H1 (cell line): Measurements from ENCODE around the gene ANXA6. TPM values are rescaled to one million over a fixed set of nuclear protein-coding genes. Genes with fewer than 3 reads are reported as not detected.

Source experiments
- CTCF ChIA-PET: fragments of 300-600 bp; sonication (Branson Sonifier 250); formaldehyde crosslinking; loops from one replicate; lab custom pipeline; 2021; ENCODE audit not compliant: partially characterized antibody; lab: Charles Lee
- POLR2A ChIA-PET: fragments of 300-600 bp; sonication (Branson Sonifier 250); formaldehyde crosslinking; loops from one replicate; lab custom pipeline; 2021; ENCODE audit warnings: inconsistent platforms; ENCODE audit not compliant: partially characterized antibody; lab: Charles Lee
- DNase-seq, 2 experiments: peaks; one replicate each; pipeline versions ENCODE4 v3.0.0 to v3.0.0-alpha.2; 2010 to 2022; ENCODE audit warnings: low spot score in 2 of 2, low read depth in 1 of 2, mixed read lengths in 1 of 2
- FAIRE-seq: peaks from 2 replicates; lab custom pipeline; 2011; peaks lifted over from hg19 to GRCh38; lab: Jason Lieb, UNC
- H2AFZ ChIP-seq: 2 replicates; pipeline ENCODE4 v1.8.1; 2012; ENCODE audit warnings: low read length, inconsistent platforms
- H2AK5ac ChIP-seq: 2 replicates; pipeline ENCODE4 v1.6.1; 2013; ENCODE audit warnings: low read depth, low read length
- H2BK120ac ChIP-seq: replicated peaks from 2 replicates; pipeline ENCODE3; 2013; ENCODE audit warnings: low read depth, low read length, inconsistent platforms
- H2BK12ac ChIP-seq: 2 replicates; pipeline ENCODE4 v1.6.1; 2013; ENCODE audit warnings: low read depth, low read length
- H2BK15ac ChIP-seq: 2 replicates; pipeline ENCODE4 v1.6.1; 2013; ENCODE audit warnings: low read length
- H2BK20ac ChIP-seq: 2 replicates; pipeline ENCODE4 v1.6.1; 2013; ENCODE audit warnings: low read length
- H2BK5ac ChIP-seq: 2 replicates; pipeline ENCODE4 v1.6.1; 2013; ENCODE audit warnings: low read depth, low read length
- H3K14ac ChIP-seq: 2 replicates; pipeline ENCODE4 v1.6.1; 2013; ENCODE audit warnings: inconsistent platforms; ENCODE audit not compliant: insufficient read length
- H3K18ac ChIP-seq: 2 replicates; pipeline ENCODE4 v1.6.1; 2013; ENCODE audit warnings: low read length; ENCODE audit errors: extremely low read depth
- H3K23ac ChIP-seq: 2 replicates; pipeline ENCODE4 v1.6.1; 2013; ENCODE audit warnings: inconsistent platforms; ENCODE audit not compliant: insufficient read length
- H3K23me2 ChIP-seq: 2 replicates; pipeline ENCODE4 v1.6.1; 2013; ENCODE audit warnings: low read depth, low read length
- H3K27ac ChIP-seq: 2 replicates; pipeline ENCODE4 v1.6.1; 2011; ENCODE audit warnings: low read depth, low read length, inconsistent platforms
- H3K27me3 ChIP-seq, 4 experiments: replicated peaks in 1 of 4; 1 replicate in 1 of 4; 2 replicates in 3 of 4; pipeline versions ENCODE4 v1.6.1 to v1.8.1; 2011 to 2013; ENCODE audit warnings: low read length in 3 of 4, mild to moderate bottlenecking in 3 of 4, inconsistent platforms in 2 of 4, mixed read lengths in 2 of 4, moderate library complexity in 1 of 4; ENCODE audit not compliant: control insufficient read depth in 3 of 4, insufficient read depth in 3 of 4; ENCODE audit errors: extremely low read depth in 1 of 4
- H3K36me3 ChIP-seq, 4 experiments: 2 replicates each; pipeline versions ENCODE4 v1.6.1 to v1.8.1; 2011 to 2013; ENCODE audit warnings: mild to moderate bottlenecking in 4 of 4, low read length in 3 of 4, moderate library complexity in 2 of 4, control low read depth in 1 of 4, inconsistent platforms in 1 of 4; ENCODE audit not compliant: insufficient read depth in 4 of 4, control insufficient read depth in 2 of 4
- H3K4ac ChIP-seq: replicated peaks from 2 replicates; pipeline ENCODE3; 2013; ENCODE audit warnings: low read length, low read depth, mixed read lengths, inconsistent platforms; ENCODE audit not compliant: insufficient read length
- H3K4me1 ChIP-seq, 4 experiments: replicated peaks in 1 of 4; 1 replicate in 1 of 4; 2 replicates in 3 of 4; pipeline versions ENCODE4 v1.6.1 to v1.8.1; 2011 to 2013; ENCODE audit warnings: low read length in 3 of 4, inconsistent platforms in 2 of 4, mixed read lengths in 1 of 4; ENCODE audit not compliant: insufficient read depth in 4 of 4, control insufficient read depth in 3 of 4
- H3K4me2 ChIP-seq, 2 experiments: 2 replicates each; pipeline versions ENCODE4 v1.6.1 to v1.8.1; 2011 to 2013; ENCODE audit warnings: low read depth in 2 of 2, low read length in 2 of 2, control low read depth in 1 of 2, inconsistent platforms in 1 of 2, mild to moderate bottlenecking in 1 of 2; ENCODE audit not compliant: insufficient read depth in 1 of 2
- H3K4me3 ChIP-seq, 4 experiments: fragments of 200-600, 300-600 bp in 1 of 4; sonication (generic), shearing (Covaris generic), sonication (Bioruptor Twin) in 1 of 4; 2 replicates each; pipeline versions ENCODE4 v1.5.1 to v1.8.1; 2011 to 2016; ENCODE audit warnings: low read length in 4 of 4, low read depth in 3 of 4, control low read depth in 2 of 4, inconsistent platforms in 2 of 4, mild to moderate bottlenecking in 2 of 4, mixed read lengths in 1 of 4, moderate library complexity in 1 of 4; ENCODE audit not compliant: insufficient read depth in 2 of 4; ENCODE audit errors: extremely low read depth in 1 of 4
- H3K56ac ChIP-seq: replicated peaks from 2 replicates; pipeline ENCODE3; 2013; ENCODE audit warnings: low read depth, mild to moderate bottlenecking, mixed read lengths, low read length, inconsistent platforms; ENCODE audit not compliant: insufficient read length
- H3K79me1 ChIP-seq: 2 replicates; pipeline ENCODE4 v1.6.1; 2013; ENCODE audit warnings: low read depth, low read length, control low read depth
- H3K79me2 ChIP-seq, 2 experiments: 2 replicates each; pipeline versions ENCODE4 v1.6.1 to v1.8.1; 2012 to 2013; ENCODE audit warnings: low read length in 2 of 2, mild to moderate bottlenecking in 2 of 2, inconsistent platforms in 1 of 2; ENCODE audit not compliant: insufficient read depth in 2 of 2, control insufficient read depth in 1 of 2
- H3K9ac ChIP-seq, 4 experiments: replicated peaks in 1 of 4; 1 replicate in 1 of 4; 2 replicates in 3 of 4; pipeline versions ENCODE4 v1.6.1 to v1.8.1; 2011 to 2013; ENCODE audit warnings: low read depth in 3 of 4, low read length in 3 of 4, control low read depth in 2 of 4, mild to moderate bottlenecking in 2 of 4, moderate library complexity in 2 of 4, inconsistent platforms in 1 of 4; ENCODE audit errors: extremely low read depth in 1 of 4
- H3K9me3 ChIP-seq, 2 experiments: 2 replicates each; pipeline versions ENCODE4 v1.6.1 to v1.8.1; 2012 to 2013; ENCODE audit warnings: mild to moderate bottlenecking in 2 of 2, moderate library complexity in 2 of 2, control low read depth in 1 of 2, inconsistent platforms in 1 of 2, low read depth in 1 of 2, low read length in 1 of 2, mixed read lengths in 1 of 2; ENCODE audit not compliant: insufficient read depth in 2 of 2
- H4K20me1 ChIP-seq, 2 experiments: replicated peaks in 1 of 2; 2 replicates each; pipeline versions ENCODE3 to v1.8.1; 2011 to 2013; ENCODE audit warnings: inconsistent platforms in 2 of 2, low read length in 2 of 2, mild to moderate bottlenecking in 1 of 2; ENCODE audit not compliant: insufficient read depth in 2 of 2, control insufficient read depth in 1 of 2
- H4K5ac ChIP-seq: 2 replicates; pipeline ENCODE4 v1.6.1; 2013; ENCODE audit warnings: low read length, low read depth, mixed read lengths, inconsistent platforms; ENCODE audit not compliant: insufficient read length
- H4K8ac ChIP-seq: 2 replicates; pipeline ENCODE4 v1.8.0; 2013; ENCODE audit warnings: mild to moderate bottlenecking, moderate library complexity, low read length, inconsistent platforms; ENCODE audit not compliant: insufficient read depth; ENCODE audit errors: extremely low read depth
- H4K91ac ChIP-seq: replicated peaks from 2 replicates; pipeline ENCODE3; 2013; ENCODE audit warnings: low read length, mixed read lengths, inconsistent platforms; ENCODE audit not compliant: insufficient read length
- GTF2F1 ChIP-seq: IDR thresholded peaks from 2 replicates; pipeline ENCODE4 v1.6.1; 2012; ENCODE audit warnings: low read depth, low read length, improper control_type of control experiment, borderline replicate concordance
- RAD21 ChIP-seq, 2 experiments: IDR thresholded peaks in 1 of 2; conservative IDR thresholded peaks in 1 of 2; 2 replicates each; pipeline ENCODE4 v1.6.1; 2011; ENCODE audit warnings: low read depth in 2 of 2, low read length in 2 of 2, improper control_type of control experiment in 1 of 2, inconsistent platforms in 1 of 2, mild to moderate bottlenecking in 1 of 2, moderate library complexity in 1 of 2
- SUZ12 ChIP-seq: fragments of 200-600 bp; sonication (generic); IDR thresholded peaks from 2 replicates; pipeline ENCODE4 v1.6.1; 2012; ENCODE audit warnings: mild to moderate bottlenecking, inconsistent platforms, low read length, moderate library complexity, mixed read lengths
- TBP ChIP-seq: IDR thresholded peaks from 2 replicates; pipeline ENCODE4 v1.6.1; 2011; ENCODE audit warnings: low read depth, low read length, improper control_type of control experiment
- WGBS, 2 experiments: shearing (Covaris generic) in 1 of 2; methylation state at CpG; one replicate each; pipeline versions ENCODE4 v1.1.6 to v1.1.7; 2013 to 2015; ENCODE audit warnings: low lambda C conversion rate in 2 of 2, mixed read lengths in 2 of 2, inconsistent platforms in 1 of 2, low coverage in 1 of 2, missing lambda C conversion rate in 1 of 2; ENCODE audit not compliant: insufficient replicate concordance in 2 of 2, insufficient coverage in 1 of 2, insufficient read length in 1 of 2; ENCODE audit errors: extremely low coverage in 1 of 2, missing lambda C conversion rate in 1 of 2; 5-methylcytosine and 5-hydroxymethylcytosine counted together
- polyA plus RNA-seq, 7 experiments: library from polyadenylated mRNA; depleted of rRNA in 3 of 7; stranded (reverse) in 5 of 7; unstranded in 2 of 7; fragments of >200 nt in 5 of 7; fragments of 200-250 nt in 2 of 7; gene quantifications; 1 replicate in 5 of 7; 2 replicates in 1 of 7; 4 replicates in 1 of 7; pipeline versions ENCODE4 v1.2.1 to v1.2.3, GENCODE V29; 2011 to 2013; ENCODE audit warnings: missing spikeins in 2 of 7, mixed read lengths in 2 of 7
- total RNA-seq: library from RNA; stranded (reverse); fragmentation: NEBNext Ultra II Directional; extraction: Animal tissue kit (Norgen Biotek cat#: 25700); gene quantifications from 2 replicates; pipeline ENCODE4 v1.2.1, GENCODE V29; 2021
- TF ChIP-seq, protein P1 (sequence below), 3 experiments: IDR thresholded peaks; 1 replicate in 2 of 3; 2 replicates in 1 of 3; pipeline versions ENCODE4 v1.5.1 to v1.6.1; 2011; ENCODE audit warnings: low read length in 3 of 3, mild to moderate bottlenecking in 3 of 3, inconsistent platforms in 2 of 3, low read depth in 1 of 3, moderate library complexity in 1 of 3; ENCODE audit not compliant: insufficient read depth in 1 of 3; ENCODE audit errors: control extremely low read depth in 1 of 3

The ANXA6 gene
- total and polyA plus RNA-seq, 2 of the 8 experiments (the other 6 are each of a cell fraction or from before 2014, with no cell fraction given), result 61.3 to 78.6 TPM

DNA sequence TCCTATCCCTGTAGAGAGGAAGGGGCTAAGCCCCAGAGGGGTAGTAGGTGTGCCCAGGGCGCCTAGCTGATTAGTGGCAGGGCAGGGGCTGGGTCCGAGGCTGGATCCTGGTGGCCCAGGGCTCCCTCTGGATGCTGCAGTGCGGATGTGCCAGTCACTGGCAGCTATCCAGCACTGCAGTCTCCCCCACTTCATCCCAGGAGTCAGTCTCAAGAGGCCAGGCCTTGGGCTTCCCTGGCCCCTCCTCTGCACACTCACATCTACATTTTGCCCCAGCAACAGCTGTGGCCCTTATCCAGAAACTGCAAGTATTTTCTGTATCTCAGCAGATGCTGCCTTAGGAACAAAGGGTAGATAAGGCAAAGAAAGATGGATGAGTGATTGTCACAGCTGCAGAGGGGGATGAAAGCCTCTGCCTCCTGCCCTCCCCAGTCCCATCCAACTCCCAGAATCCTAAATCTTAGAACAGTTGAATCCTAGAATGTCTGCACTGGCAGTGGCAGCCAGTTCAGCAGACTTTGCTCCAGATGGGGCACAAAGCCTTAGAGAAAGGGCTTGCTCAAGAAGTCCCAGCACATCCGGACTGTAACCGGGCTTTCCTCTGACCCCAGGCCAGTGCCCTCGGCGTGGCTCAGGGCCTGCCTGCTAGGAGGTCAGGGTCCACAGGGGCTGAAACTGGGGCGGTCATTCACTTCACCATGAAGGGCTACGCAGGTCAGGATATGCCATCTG is 1.6 kb downstream of the ANXA6 start:
- ChIA-PET CTCF (interaction anchor here (0.7 to 20.0 kb wide), 4 partner anchors 7 to 103 kb away, joined by 3 to 810 read pairs (median 28); no protein-coding TSS in a partner anchor), POLR2A (interaction anchor here (0.8 to 1.8 kb wide), 5 partner anchors 15 to 97 kb away, joined by 3 to 5 read pairs (median 3); partner anchors contain the start of gene GM2A)
- H2AK5ac ChIP-seq, result no peak overlapping the region
- H2BK12ac ChIP-seq, result no peak overlapping the region
- peak overlapping the region; percentile 22; the same call in 1 of the 2 replicates for H3K18ac ChIP-seq
- H3K27me3 ChIP-seq, result peaks cover 0 to 2% (median 1%) of the 10 kb centered on the region in 4 experiments; a peak in 2 of 7 replicates
- H4K5ac ChIP-seq, result no peak overlapping the region
- no peak overlapping the region for H2BK5ac ChIP-seq
- H3K4me1 ChIP-seq, result peaks cover 0 to 16% (median 11%) of the 10 kb centered on the region in 4 experiments; a peak in 5 of 7 replicates
- H4K91ac ChIP-seq, result no peak overlapping the region
- no peaks in the 10 kb centered on the region; the same call in 1 of the 2 replicates for H3K79me1 ChIP-seq
- peak overlapping the region; percentile 29; the same call in 1 of the 2 replicates for H4K8ac ChIP-seq
- no peak for TF ChIP-seq TBP
- peak in 1 of 2 experiments; percentile 16; a peak in 2 of 4 replicates for TF ChIP-seq RAD21 (IDR thresholded peaks at IDR 0.05 in 1 of 2, conservative IDR thresholded peaks at IDR 0.05 in 1 of 2; ENCODE audit: low read depth in 2 of 2, low read length in 2 of 2)
- TF ChIP-seq SUZ12, result no peak
- TF ChIP-seq, protein P1, sequence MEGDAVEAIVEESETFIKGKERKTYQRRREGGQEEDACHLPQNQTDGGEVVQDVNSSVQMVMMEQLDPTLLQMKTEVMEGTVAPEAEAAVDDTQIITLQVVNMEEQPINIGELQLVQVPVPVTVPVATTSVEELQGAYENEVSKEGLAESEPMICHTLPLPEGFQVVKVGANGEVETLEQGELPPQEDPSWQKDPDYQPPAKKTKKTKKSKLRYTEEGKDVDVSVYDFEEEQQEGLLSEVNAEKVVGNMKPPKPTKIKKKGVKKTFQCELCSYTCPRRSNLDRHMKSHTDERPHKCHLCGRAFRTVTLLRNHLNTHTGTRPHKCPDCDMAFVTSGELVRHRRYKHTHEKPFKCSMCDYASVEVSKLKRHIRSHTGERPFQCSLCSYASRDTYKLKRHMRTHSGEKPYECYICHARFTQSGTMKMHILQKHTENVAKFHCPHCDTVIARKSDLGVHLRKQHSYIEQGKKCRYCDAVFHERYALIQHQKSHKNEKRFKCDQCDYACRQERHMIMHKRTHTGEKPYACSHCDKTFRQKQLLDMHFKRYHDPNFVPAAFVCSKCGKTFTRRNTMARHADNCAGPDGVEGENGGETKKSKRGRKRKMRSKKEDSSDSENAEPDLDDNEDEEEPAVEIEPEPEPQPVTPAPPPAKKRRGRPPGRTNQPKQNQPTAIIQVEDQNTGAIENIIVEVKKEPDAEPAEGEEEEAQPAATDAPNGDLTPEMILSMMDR (IDR thresholded peaks at IDR 0.05; ENCODE audit: control extremely low read depth in 1 of 3, insufficient read depth in 1 of 3, low read depth in 1 of 3, low read length in 3 of 3), result peak in 1 of 3 experiments; percentile 15; a peak in 1 of 4 replicates
- TF ChIP-seq GTF2F1, result no peak
- H3K23ac ChIP-seq, result no peak overlapping the region
- H3K9me3 ChIP-seq, result no peaks in the 10 kb centered on the region
- peak overlapping the region; percentile 76 to 80; a peak in 2 of 4 replicates for H3K4me2 ChIP-seq
- DNase-seq, result no peak
- H3K4me3 ChIP-seq, result 0 out of 8 replicates have a peak overlapping the region, but pooled peaks of 1 of the 4 experiments have one; percentile 81
- H2BK15ac ChIP-seq, result peak overlapping the region; percentile 77; the same call in 1 of the 2 replicates
- peaks cover 0 to 10% of the 10 kb centered on the region in 2 experiments; a peak in 2 of 4 replicates for H3K79me2 ChIP-seq
- no peaks in the 10 kb centered on the region for H3K36me3 ChIP-seq
- H3K9ac ChIP-seq, result no peak overlapping the region
- H3K27ac ChIP-seq, result no peak overlapping the region
- H3K14ac ChIP-seq, result no peak overlapping the region
- peaks cover 11% of the 10 kb centered on the region for H3K23me2 ChIP-seq
- no peak overlapping the region for H3K56ac ChIP-seq
- H2BK120ac ChIP-seq, result no peak overlapping the region
- H2BK20ac ChIP-seq, result no peak overlapping the region
- no peak overlapping the region for H2AFZ ChIP-seq
- FAIRE-seq, result no peak
- WGBS, 2 experiments, result 87% methylated on average over 9 of the region's 9 CpGs; no CpG with 5 or more reads in 1 of the 2 experiments
- H3K4ac ChIP-seq, result no peak overlapping the region
- peaks cover 0 to 4% of the 10 kb centered on the region in 2 experiments for H4K20me1 ChIP-seq
